ENCODE data around the gene TTLL8.
"Not testable (repeated sequence)": the region's sequence is repeated elsewhere in the genome, so short reads cannot be mapped to it uniquely, and the experiment has no call there.

TTLL8 gene

GRCh38 chr22:49999946-50000586 lies 58.0 kb downstream of the TTLL8 start:
- no peak for DNase-seq

- DNase-seq: no peak
Observed at GRCh38 chr22:49999063-49999945, 58.8 kb downstream of the TTLL8 start.

GRCh38 chr22:49998718-49999062 lies 59.4 kb downstream of the TTLL8 start:
- DNase-seq: no peak

- no peak for DNase-seq
Observed at GRCh38 chr22:49997932-49998717, 60.0 kb downstream of the TTLL8 start.

GRCh38 chr22:49997251-49997599 lies 60.9 kb downstream of the TTLL8 start:
- peak; percentile 15 for DNase-seq

- no peak for DNase-seq
Observed at GRCh38 chr22:49996518-49997250, 61.4 kb downstream of the TTLL8 start.

GRCh38 chr22:49996119-49996517 lies 62.0 kb downstream of the TTLL8 start:
- no peak for DNase-seq

- DNase-seq: no peak
Observed at GRCh38 chr22:49995361-49996118, 62.6 kb downstream of the TTLL8 start.

GRCh38 chr22:49995041-49995360 lies 63.1 kb downstream of the TTLL8 start:
- DNase-seq: no peak

GRCh38 chr22:49994361-49995040 lies 63.6 kb downstream of the TTLL8 start:
- DNase-seq: no peak

GRCh38 chr22:49993649-49994360 lies 64.3 kb downstream of the TTLL8 start:
- DNase-seq: no peak

GRCh38 chr22:49992921-49993648 lies 65.0 kb downstream of the TTLL8 start:
- peak; percentile 53 for DNase-seq

GRCh38 chr22:49991907-49992533 lies 66.1 kb downstream of the TTLL8 start:
- DNase-seq: no peak

- no peak for DNase-seq
Observed at GRCh38 chr22:49991167-49991566, 66.9 kb downstream of the TTLL8 start.

- not testable (repeated sequence) for DNase-seq
Observed at GRCh38 chr22:49989826-49990225, 68.3 kb downstream of the TTLL8 start.

- no peak for DNase-seq
Observed at GRCh38 chr22:49986325-49986724, 71.8 kb downstream of the TTLL8 start.

GRCh38 chr22:49983148-49984042 lies 74.7 kb downstream of the TTLL8 start:
- DNase-seq: peak; percentile 74

GRCh38 chr22:49981799-49982198 lies 76.3 kb downstream of the TTLL8 start:
- DNase-seq: not testable (repeated sequence)
